ENCODE data around the gene APOB. TPM values are rescaled to one million over a fixed set of nuclear protein-coding genes. Genes with fewer than 3 reads are reported as not detected.

Gene APOB
- total RNA-seq, 1 experiment from 2014 or later, result not detected

DNA sequence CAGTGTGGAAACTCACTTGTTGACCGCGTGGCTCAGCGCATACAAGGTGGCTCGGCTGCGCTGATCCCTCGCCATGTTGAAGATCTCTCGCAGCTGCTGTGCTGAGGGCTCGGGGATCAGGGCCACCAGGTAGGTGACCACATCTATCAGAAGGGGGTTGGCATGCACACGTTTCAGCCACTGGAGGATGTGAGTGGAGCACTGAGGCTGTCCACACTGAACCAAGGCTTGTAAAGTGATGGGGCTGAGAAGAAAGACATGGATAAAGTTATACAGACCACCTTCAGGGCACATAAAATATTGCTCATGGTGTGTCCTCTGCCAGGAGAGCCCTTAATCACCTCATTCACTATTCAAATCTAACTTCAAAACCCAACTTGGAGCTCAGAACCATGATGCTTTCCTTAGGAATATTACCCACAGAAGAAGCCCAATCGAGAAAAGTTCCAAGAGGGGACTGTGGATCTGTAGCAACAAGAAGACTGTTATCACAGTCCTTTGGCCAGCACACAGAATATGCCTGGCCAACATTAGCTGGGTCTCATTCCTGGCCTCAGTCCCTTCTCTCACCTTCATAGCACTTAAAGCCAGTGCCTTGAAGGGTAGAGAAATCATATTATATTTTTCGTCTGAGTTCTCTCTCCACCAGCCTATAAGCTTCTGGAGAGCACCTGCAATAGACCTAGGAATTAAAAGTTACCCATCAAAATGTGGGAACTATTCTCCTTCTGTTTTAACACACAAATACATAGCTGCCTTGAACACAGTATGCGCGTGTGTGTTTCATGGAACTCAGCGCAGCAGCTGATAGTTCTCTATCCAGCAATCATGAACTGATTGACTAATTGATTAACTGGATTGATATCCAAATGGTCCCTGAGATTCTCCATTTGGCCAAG, 11.3 kb downstream of the APOB start:
- intact Hi-C loops (cut with micrococcal nuclease), result no loop called here
- Histone ChIP-seq H3K9me3 (ENCODE audit: low read length) (no peaks in the 10 kb centered on the region), H3K9ac (ENCODE audit: low read length) (no peak overlapping the region), H4K20me1 (ENCODE audit: low read length) (no peaks in the 10 kb centered on the region), H3K79me2 (ENCODE audit: low read length) (no peaks in the 10 kb centered on the region), H3K9me2 (replicated peaks; ENCODE audit: low read length) (no peaks in the 10 kb centered on the region), H2AFZ (ENCODE audit: low read length) (no peak overlapping the region), H3K4me2 (ENCODE audit: low read length) (no peak overlapping the region), H3K4me1 (ENCODE audit: insufficient read depth, low read length) (no peaks in the 10 kb centered on the region), H3K4me3 (ENCODE audit: low read length) (no peak overlapping the region), H3K27me3 (ENCODE audit: low read length) (0 out of 2 replicates have a peak, but pooled peaks cover 3% of the 10 kb centered on the region), H3K36me3 (ENCODE audit: low read depth, low read length) (no peaks in the 10 kb centered on the region), H3K27ac (ENCODE audit: low read length) (no peak overlapping the region), H3F3A (ENCODE audit: low read length, unreplicated experiment) (no peaks in the 10 kb centered on the region)
- BruUV-seq (replicated peaks), result no TSS peak
- CTCF ChIA-PET, result no interaction called here
- TF ChIP-seq, protein P1, sequence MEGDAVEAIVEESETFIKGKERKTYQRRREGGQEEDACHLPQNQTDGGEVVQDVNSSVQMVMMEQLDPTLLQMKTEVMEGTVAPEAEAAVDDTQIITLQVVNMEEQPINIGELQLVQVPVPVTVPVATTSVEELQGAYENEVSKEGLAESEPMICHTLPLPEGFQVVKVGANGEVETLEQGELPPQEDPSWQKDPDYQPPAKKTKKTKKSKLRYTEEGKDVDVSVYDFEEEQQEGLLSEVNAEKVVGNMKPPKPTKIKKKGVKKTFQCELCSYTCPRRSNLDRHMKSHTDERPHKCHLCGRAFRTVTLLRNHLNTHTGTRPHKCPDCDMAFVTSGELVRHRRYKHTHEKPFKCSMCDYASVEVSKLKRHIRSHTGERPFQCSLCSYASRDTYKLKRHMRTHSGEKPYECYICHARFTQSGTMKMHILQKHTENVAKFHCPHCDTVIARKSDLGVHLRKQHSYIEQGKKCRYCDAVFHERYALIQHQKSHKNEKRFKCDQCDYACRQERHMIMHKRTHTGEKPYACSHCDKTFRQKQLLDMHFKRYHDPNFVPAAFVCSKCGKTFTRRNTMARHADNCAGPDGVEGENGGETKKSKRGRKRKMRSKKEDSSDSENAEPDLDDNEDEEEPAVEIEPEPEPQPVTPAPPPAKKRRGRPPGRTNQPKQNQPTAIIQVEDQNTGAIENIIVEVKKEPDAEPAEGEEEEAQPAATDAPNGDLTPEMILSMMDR (conservative IDR thresholded peaks at IDR 0.05; ENCODE audit: low read depth, low read length), result no peak
- TF ChIP-seq EZH2phosphoT487 (IDR thresholded peaks at IDR 0.05; ENCODE audit: borderline replicate concordance, low read length), result no peak
- TF ChIP-seq EZH2 (IDR thresholded peaks at IDR 0.05; ENCODE audit: low read length, unreplicated experiment), result no peak
- ATAC-seq (no peak), DNase-seq (no peak)
- POLR2A ChIA-PET (ENCODE audit: unreplicated experiment), result no interaction called here

DNA sequence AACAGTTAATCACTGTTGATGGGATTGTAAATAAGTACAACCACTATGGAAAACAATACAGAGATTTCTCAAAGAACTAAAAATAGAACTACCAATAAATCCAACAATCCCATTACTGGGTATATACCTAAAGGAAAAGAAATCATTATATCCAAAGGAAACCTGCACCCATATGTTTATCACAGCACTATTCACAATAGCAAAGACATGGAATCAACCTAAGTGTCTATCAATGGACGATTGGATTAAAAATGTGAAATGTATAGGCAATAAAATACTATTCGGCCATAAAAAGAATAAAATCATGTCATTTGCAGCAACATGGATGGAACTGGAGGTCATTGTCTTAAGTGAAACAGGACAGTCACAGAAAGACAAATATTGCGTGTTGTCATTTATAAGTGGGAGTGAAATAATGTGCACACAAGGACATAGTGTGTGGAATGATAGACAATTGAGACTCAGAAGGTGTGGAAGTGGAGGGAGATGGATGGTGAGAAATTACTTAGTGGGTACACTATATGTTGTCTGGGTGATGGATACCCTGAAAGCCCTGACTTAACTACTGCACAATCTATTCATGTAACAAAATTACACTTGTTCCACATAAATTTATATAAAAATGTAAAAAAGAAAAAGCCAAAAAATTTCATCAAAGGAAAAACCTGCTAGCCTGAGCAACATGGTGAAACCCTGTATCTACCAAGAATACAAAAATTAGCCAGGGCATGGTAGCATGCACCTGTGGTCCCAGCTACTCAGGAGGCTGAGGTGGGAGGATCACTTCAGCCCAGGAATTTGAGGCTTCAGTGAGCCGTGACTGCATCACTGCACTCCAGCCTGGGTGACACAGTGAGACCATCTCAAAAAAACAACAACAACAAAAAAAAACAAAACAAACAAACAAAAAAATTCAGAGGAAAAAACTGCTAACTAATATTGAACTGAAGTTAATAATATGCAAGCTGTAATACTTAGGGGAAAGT, 12.6 kb downstream of the APOB start:
- POLR2A ChIA-PET (ENCODE audit: unreplicated experiment), result no interaction called here
- CTCF ChIA-PET, result no interaction called here

More for the DNA sequence above, 12.6 kb downstream of the APOB start:
- no peak for DNase-seq
- Histone ChIP-seq H4K20me1 (ENCODE audit: low read length) (no peaks in the 10 kb centered on the region), H3K79me2 (ENCODE audit: low read length) (no peaks in the 10 kb centered on the region), H3K36me3 (ENCODE audit: low read depth, low read length) (no peaks in the 10 kb centered on the region), H3K9me2 (replicated peaks; ENCODE audit: low read length) (no peaks in the 10 kb centered on the region), H3K4me1 (ENCODE audit: insufficient read depth, low read length) (no peaks in the 10 kb centered on the region), H3K9me3 (ENCODE audit: low read length) (no peaks in the 10 kb centered on the region), H3K4me2 (ENCODE audit: low read length) (no peak overlapping the region), H3F3A (ENCODE audit: low read length, unreplicated experiment) (no peaks in the 10 kb centered on the region), H2AFZ (ENCODE audit: low read length) (no peak overlapping the region), H3K27ac (ENCODE audit: low read length) (no peak overlapping the region), H3K9ac (ENCODE audit: low read length) (no peak overlapping the region), H3K27me3 (ENCODE audit: low read length) (0 out of 2 replicates have a peak, but pooled peaks cover 3% of the 10 kb centered on the region), H3K4me3 (ENCODE audit: low read length) (no peak overlapping the region)
- no peak for ATAC-seq
- TF ChIP-seq EZH2 (IDR thresholded peaks at IDR 0.05; ENCODE audit: low read length, unreplicated experiment), result no peak
- TF ChIP-seq, protein P1 (conservative IDR thresholded peaks at IDR 0.05; ENCODE audit: low read depth, low read length), result no peak
- no TSS peak for BruUV-seq (replicated peaks)
- intact Hi-C loops (cut with micrococcal nuclease), result no loop called here

All from PC-3 (cell line).